Airway epithelial cell (primary cell): ENCODE results near the gene RAP1GDS1. TPM values are rescaled to one million over a fixed set of nuclear protein-coding genes. Genes with fewer than 3 reads are reported as not detected.

Source experiments
- total RNA-seq: library from RNA; depleted of rRNA; stranded (reverse); fragments of >200 nt; gene quantifications from 2 replicates; pipeline ENCODE4 v1.2.3, GENCODE V29; 2015

The RAP1GDS1 gene
- 36.2 and 47.0 TPM in 2 replicates for total RNA-seq

GRCh38 chr4:98260579-98261404 lies at the start of gene RAP1GDS1:
TSS of gene RAP1GDS1 (plus strand) at chr4:98261384. CDS start at chr4:98261566, 182 bp downstream.

Other genes starting within 250 kb of the RAP1GDS1 start
- not detected in 2 replicates for gene STPG2, start 117.9 kb upstream of the RAP1GDS1 start, total RNA-seq